IMR-90 (cell line): Measurements from ENCODE around the gene TGM5. TPM values are rescaled to one million over a fixed set of nuclear protein-coding genes. Genes with fewer than 3 reads are reported as not detected.

Experiments used
- ATAC-seq: fragments of 200-7000 bp; cut with Tn5 transposase; 2 replicates; pipeline ENCODE4 v1.9.1; 2020; ENCODE audit warnings: low read depth, mild to moderate bottlenecking, moderate library complexity
- BruUV-seq: library from RNA; stranded (reverse); fragments of 400-500 nt; replicated peaks from 2 replicates; lab custom pipeline; 2021; lab: Mats Ljungman, UMichigan
- CTCF ChIA-PET: fragments of 300-600 bp; formaldehyde crosslinking; extraction: SDS; loops from one replicate; lab custom pipeline; 2021; ENCODE audit warnings: antibody characterized with exemption; lab: Yijun Ruan, JAX
- POLR2A ChIA-PET: fragments of 300-600 bp; sonication (Branson Sonifier 250); formaldehyde crosslinking; loops from one replicate; lab custom pipeline; 2022; ENCODE audit warnings: antibody characterized with exemption; ENCODE audit not compliant: unreplicated experiment; lab: Charles Lee
- DNase-seq: peaks from one replicate; pipeline ENCODE4 v3.0.0; 2013
- H2AFZ ChIP-seq: replicated peaks from 2 replicates; pipeline ENCODE3; 2013; ENCODE audit warnings: low read length, mild to moderate bottlenecking; ENCODE audit not compliant: poor library complexity
- H2AK5ac ChIP-seq: 2 replicates; pipeline ENCODE4 v1.6.1; 2013; ENCODE audit warnings: low read depth, low read length, inconsistent platforms
- H2AK9ac ChIP-seq: replicated peaks from 2 replicates; pipeline ENCODE3; 2013; ENCODE audit warnings: mild to moderate bottlenecking, low read depth, low read length, moderate library complexity; ENCODE audit not compliant: poor library complexity
- H2BK120ac ChIP-seq: 2 replicates; pipeline ENCODE4 v1.6.1; 2013; ENCODE audit warnings: low read depth, low read length, inconsistent platforms
- H2BK15ac ChIP-seq: 3 replicates; pipeline ENCODE4 v1.6.1; 2013; ENCODE audit warnings: low read depth, low read length, inconsistent platforms
- H2BK20ac ChIP-seq: 2 replicates; pipeline ENCODE4 v1.6.1; 2013; ENCODE audit warnings: low read depth, mild to moderate bottlenecking, inconsistent platforms, low read length, moderate library complexity
- H2BK5ac ChIP-seq: 2 replicates; pipeline ENCODE4 v1.6.1; 2013; ENCODE audit warnings: mild to moderate bottlenecking, low read depth, low read length, inconsistent platforms; ENCODE audit not compliant: poor library complexity, severe bottlenecking
- H3K14ac ChIP-seq: replicated peaks from 2 replicates; pipeline ENCODE4 v1.6.1; 2013; ENCODE audit warnings: low read depth, low read length, inconsistent platforms
- H3K18ac ChIP-seq: 2 replicates; pipeline ENCODE4 v1.6.1; 2013; ENCODE audit warnings: low read depth, low read length, control low read depth
- H3K23ac ChIP-seq: 2 replicates; pipeline ENCODE4 v1.6.1; 2013; ENCODE audit warnings: low read depth, low read length, inconsistent platforms
- H3K27ac ChIP-seq: 2 replicates; pipeline ENCODE4 v1.5.1; 2013; ENCODE audit warnings: mild to moderate bottlenecking, control low read depth, low read length; ENCODE audit not compliant: insufficient read depth
- H3K27me3 ChIP-seq: 2 replicates; pipeline ENCODE4 v1.6.1; 2013; ENCODE audit warnings: low read length; ENCODE audit not compliant: control insufficient read depth, insufficient read depth
- H3K36me3 ChIP-seq: 2 replicates; pipeline ENCODE4 v1.6.1; 2013; ENCODE audit warnings: low read length, mixed read lengths; ENCODE audit not compliant: control insufficient read depth, insufficient read depth
- H3K4ac ChIP-seq: 2 replicates; pipeline ENCODE4 v1.6.1; 2013; ENCODE audit warnings: low read depth, low read length, inconsistent platforms
- H3K4me1 ChIP-seq: 2 replicates; pipeline ENCODE4 v1.6.1; 2013; ENCODE audit warnings: low read length, mixed read lengths; ENCODE audit not compliant: control insufficient read depth, insufficient read depth
- H3K4me2 ChIP-seq: 2 replicates; pipeline ENCODE4 v1.6.1; 2013; ENCODE audit warnings: low read depth, mild to moderate bottlenecking, control low read depth, low read length, moderate library complexity
- H3K4me3 ChIP-seq: 2 replicates; pipeline ENCODE4 v1.5.1; 2013; ENCODE audit warnings: low read depth, mild to moderate bottlenecking, control low read depth, low read length, moderate library complexity; ENCODE audit not compliant: insufficient read depth
- H3K56ac ChIP-seq: 2 replicates; pipeline ENCODE4 v1.6.1; 2013; ENCODE audit warnings: low read length, inconsistent platforms; ENCODE audit not compliant: insufficient read depth; ENCODE audit errors: extremely low read depth
- H3K79me1 ChIP-seq, 2 experiments: 2 replicates each; pipeline ENCODE4 v1.6.1; 2013; ENCODE audit warnings: low read length in 2 of 2, inconsistent platforms in 1 of 2, low read depth in 1 of 2
- H3K9ac ChIP-seq: 2 replicates; pipeline ENCODE4 v1.6.1; 2013; ENCODE audit warnings: low read depth, low read length, control low read depth
- H3K9me1 ChIP-seq: 2 replicates; pipeline ENCODE4 v1.6.1; 2013; ENCODE audit warnings: low read length, inconsistent platforms; ENCODE audit not compliant: insufficient read depth
- H3K9me3 ChIP-seq: 2 replicates; pipeline ENCODE4 v1.6.1; 2013; ENCODE audit warnings: low read length; ENCODE audit not compliant: control insufficient read depth, insufficient read depth
- H4K20me1 ChIP-seq: 2 replicates; pipeline ENCODE4 v1.6.1; 2013; ENCODE audit warnings: low read length, inconsistent platforms; ENCODE audit not compliant: insufficient read depth
- H4K5ac ChIP-seq: 2 replicates; pipeline ENCODE4 v1.6.1; 2013; ENCODE audit warnings: mild to moderate bottlenecking, low read depth, low read length, control low read depth
- H4K8ac ChIP-seq, 2 experiments: 2 replicates each; pipeline ENCODE4 v1.6.1; 2013; ENCODE audit warnings: low read depth in 2 of 2, low read length in 2 of 2, control low read depth in 1 of 2, inconsistent platforms in 1 of 2
- H4K91ac ChIP-seq: 2 replicates; pipeline ENCODE4 v1.6.1; 2013; ENCODE audit warnings: low read depth, low read length, inconsistent platforms; ENCODE audit not compliant: insufficient read depth
- CHD1 ChIP-seq: IDR thresholded peaks from 2 replicates; pipeline ENCODE4 v1.6.1; 2012; ENCODE audit warnings: low read depth, low read length, improper control_type of control experiment
- MAFK ChIP-seq: IDR thresholded peaks from 2 replicates; pipeline ENCODE4 v1.6.1; 2012; ENCODE audit warnings: low read depth, low read length, improper control_type of control experiment
- MAZ ChIP-seq: IDR thresholded peaks from 2 replicates; pipeline ENCODE4 v1.6.1; 2012; ENCODE audit warnings: low read depth, mild to moderate bottlenecking, low read length, improper control_type of control experiment, moderate library complexity, borderline replicate concordance
- MXI1 ChIP-seq: IDR thresholded peaks from 2 replicates; pipeline ENCODE4 v1.6.1; 2012; ENCODE audit warnings: low read depth, mild to moderate bottlenecking, low read length, moderate library complexity, borderline replicate concordance
- NFE2L2 ChIP-seq: fragments of 150-350 bp; IDR thresholded peaks from 2 replicates; pipeline ENCODE4 v1.6.1; 2016; ENCODE audit warnings: low read depth, mild to moderate bottlenecking, low read length
- RAD21 ChIP-seq: IDR thresholded peaks from 2 replicates; pipeline ENCODE4 v1.6.1; 2012; ENCODE audit warnings: low read length, improper control_type of control experiment
- RCOR1 ChIP-seq: IDR thresholded peaks from 2 replicates; pipeline ENCODE4 v1.6.1; 2012; ENCODE audit warnings: mild to moderate bottlenecking, low read length, improper control_type of control experiment; ENCODE audit not compliant: insufficient replicate concordance
- WGBS, 2 experiments: methylation state at CpG; one replicate each; pipeline versions ENCODE4 v1.1.5 to v1.1.7; 2013; ENCODE audit warnings: missing lambda C conversion rate in 2 of 2; ENCODE audit not compliant: insufficient read length in 1 of 2; ENCODE audit errors: extremely low coverage in 2 of 2; 5-methylcytosine and 5-hydroxymethylcytosine counted together
- dilution Hi-C: fragments of 300-500 bp; cut with HindIII; formaldehyde crosslinking; loops from one replicate; pipeline ENCODE4 v1.14.3; 2018; ENCODE audit warnings: low sequenced_read_pairs; ENCODE audit not compliant: unreplicated experiment
- in situ Hi-C: fragments of 300-500 bp; cut with MboI; formaldehyde crosslinking; loops from 3 replicates; pipeline ENCODE4 v1.14.3; 2019; ENCODE audit warnings: low sequenced_read_pairs, inconsistent platforms, mixed read lengths
- intact Hi-C: fragments of 100-400 bp; cut with micrococcal nuclease; formaldehyde crosslinking; loops from 2 replicates; pipeline ENCODE4 v1.10.0; 2022
- polyA plus RNA-seq, 3 experiments: library from polyadenylated mRNA; depleted of rRNA; stranded (reverse); fragments of >200 nt; gene quantifications; 2 replicates each; pipeline ENCODE4 v1.2.3, GENCODE V29; 2012; ENCODE audit warnings: low replicate concordance in 1 of 3
- total RNA-seq: library from RNA; depleted of rRNA; stranded (reverse); fragments of >200 nt; gene quantifications from 2 replicates; pipeline ENCODE4 v1.2.3, GENCODE V29; 2012
- TF ChIP-seq, protein P1 (sequence below): conservative IDR thresholded peaks from 2 replicates; pipeline ENCODE4 v1.5.1; 2012; ENCODE audit warnings: mild to moderate bottlenecking, low read depth, low read length, improper control_type of control experiment
- TF ChIP-seq, protein P2 (sequence below): fragments of 150-350 bp; IDR thresholded peaks from 2 replicates; pipeline ENCODE4 v1.6.1; 2016; ENCODE audit warnings: low read depth, mild to moderate bottlenecking, low read length, moderate library complexity, borderline replicate concordance

TGM5 gene
- total and polyA plus RNA-seq, 2 of the 4 experiments (the other 2 are of a cell fraction), result not detected

DNA sequence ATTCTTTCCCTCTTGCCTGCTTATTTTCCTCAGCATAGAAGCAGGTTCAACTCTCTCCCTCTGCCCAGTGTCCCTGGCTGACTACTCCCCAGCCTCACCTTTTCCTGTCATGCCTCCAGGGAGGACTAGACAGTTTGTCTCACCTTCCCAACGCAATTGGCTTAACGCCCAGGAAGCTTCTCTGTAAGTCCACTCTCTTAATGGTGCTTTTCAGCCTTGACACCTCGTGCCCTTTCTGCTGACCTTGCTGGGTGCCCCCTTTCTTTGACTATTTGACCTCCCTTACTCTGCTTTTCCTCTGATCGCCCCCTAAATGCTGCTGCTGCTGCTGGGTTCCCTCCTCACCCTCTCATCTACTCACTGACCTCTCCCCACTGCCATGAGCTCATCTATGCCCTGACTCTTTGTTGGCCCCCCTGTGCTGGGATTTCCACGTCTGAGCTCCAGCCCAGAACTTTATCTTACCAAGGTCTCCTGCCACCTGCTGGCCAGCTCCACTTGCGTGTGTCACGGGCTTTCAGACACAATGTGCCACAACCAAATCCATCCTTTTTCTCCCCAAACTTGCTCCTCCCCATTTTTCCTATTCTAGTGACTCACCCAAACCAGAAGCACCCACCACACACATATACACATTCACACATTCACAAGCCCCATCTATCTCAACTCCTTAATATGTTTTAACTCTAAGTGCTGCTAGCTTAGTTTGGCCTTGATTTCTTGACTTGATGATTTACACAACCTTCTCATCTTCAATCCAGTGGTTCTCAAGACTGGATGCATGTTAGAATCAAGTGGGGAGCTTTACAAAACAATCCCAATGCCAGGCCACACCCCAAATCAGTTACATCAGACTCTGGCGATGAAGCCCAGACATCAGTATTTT lies 62.5 kb downstream of the TGM5 start (continued):
- TF ChIP-seq, protein P1, sequence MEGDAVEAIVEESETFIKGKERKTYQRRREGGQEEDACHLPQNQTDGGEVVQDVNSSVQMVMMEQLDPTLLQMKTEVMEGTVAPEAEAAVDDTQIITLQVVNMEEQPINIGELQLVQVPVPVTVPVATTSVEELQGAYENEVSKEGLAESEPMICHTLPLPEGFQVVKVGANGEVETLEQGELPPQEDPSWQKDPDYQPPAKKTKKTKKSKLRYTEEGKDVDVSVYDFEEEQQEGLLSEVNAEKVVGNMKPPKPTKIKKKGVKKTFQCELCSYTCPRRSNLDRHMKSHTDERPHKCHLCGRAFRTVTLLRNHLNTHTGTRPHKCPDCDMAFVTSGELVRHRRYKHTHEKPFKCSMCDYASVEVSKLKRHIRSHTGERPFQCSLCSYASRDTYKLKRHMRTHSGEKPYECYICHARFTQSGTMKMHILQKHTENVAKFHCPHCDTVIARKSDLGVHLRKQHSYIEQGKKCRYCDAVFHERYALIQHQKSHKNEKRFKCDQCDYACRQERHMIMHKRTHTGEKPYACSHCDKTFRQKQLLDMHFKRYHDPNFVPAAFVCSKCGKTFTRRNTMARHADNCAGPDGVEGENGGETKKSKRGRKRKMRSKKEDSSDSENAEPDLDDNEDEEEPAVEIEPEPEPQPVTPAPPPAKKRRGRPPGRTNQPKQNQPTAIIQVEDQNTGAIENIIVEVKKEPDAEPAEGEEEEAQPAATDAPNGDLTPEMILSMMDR, result peak; percentile 67

DNA sequence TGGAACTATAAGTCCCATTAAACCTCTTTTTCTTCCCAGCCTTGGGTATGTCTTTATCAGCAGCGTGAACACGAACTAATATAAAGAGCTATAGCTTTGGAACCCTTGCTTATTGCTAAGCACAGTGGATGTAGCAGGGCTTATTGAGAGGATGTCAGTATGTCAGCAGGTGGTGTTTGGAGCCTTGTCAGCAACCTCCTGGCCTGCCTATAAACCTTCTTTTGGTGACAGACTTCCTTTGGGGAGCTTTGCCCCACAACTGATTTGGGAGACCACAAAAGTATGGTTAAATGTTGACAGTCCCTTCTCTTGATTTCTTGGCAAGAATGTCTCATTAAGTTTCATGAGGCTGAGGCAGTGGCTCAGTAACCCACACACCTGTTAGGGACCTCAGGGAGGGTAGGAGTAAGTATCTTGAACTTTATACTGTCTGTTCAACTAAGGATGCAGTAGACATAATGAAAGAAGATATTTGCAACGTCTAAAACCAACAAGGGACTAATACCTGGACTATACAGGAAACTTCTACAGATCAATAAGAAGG lies 66.7 kb downstream of the TGM5 start:
- Histone ChIP-seq H3K79me1 (no peaks in the 10 kb centered on the region), H3K27ac (no peak overlapping the region), H2BK5ac (no peak overlapping the region), H4K8ac (no peak overlapping the region), H3K9me3 (peaks cover 2% of the 10 kb centered on the region; the same call in 1 of the 2 replicates), H3K4me1 (no peaks in the 10 kb centered on the region; the same call in 1 of the 2 replicates), H3K4me3 (no peak overlapping the region), H2AK5ac (no peak overlapping the region), H4K5ac (no peak overlapping the region), H3K9me1 (no peaks in the 10 kb centered on the region), H3K14ac (no peak overlapping the region), H2BK120ac (no peak overlapping the region), H2BK15ac (no peak overlapping the region), H2AFZ (no peak overlapping the region), H2AK9ac (no peak overlapping the region), H3K27me3 (peaks cover 13% of the 10 kb centered on the region), H2BK20ac (no peak overlapping the region), H4K91ac (no peak overlapping the region), H3K56ac (no peak overlapping the region), H3K18ac (no peak overlapping the region), H3K4me2 (no peak overlapping the region), H3K9ac (no peak overlapping the region), H3K23ac (no peak overlapping the region), H4K20me1 (no peaks in the 10 kb centered on the region), H3K36me3 (peaks cover 9% of the 10 kb centered on the region), H3K4ac (no peak overlapping the region)
- ChIA-PET CTCF (interaction anchor here (0.7 kb wide), 1 partner anchor 446 kb away, joined by 6 read pairs; no protein-coding TSS in a partner anchor), POLR2A (no interaction called here)
- DNase-seq (no peak), ATAC-seq (no peak)
- dilution Hi-C loops, result no loop called here
- WGBS, 2 experiments, result no CpG with 5 or more reads among the region's 3 CpGs
- intact Hi-C loops, result no loop called here
- in situ Hi-C loops, result no loop called here
- BruUV-seq, result no TSS peak
- TF ChIP-seq MAFK (no peak), RCOR1 (no peak), MAZ (no peak), RAD21 (no peak), MXI1 (no peak), CHD1 (no peak), NFE2L2 (no peak)
- TF ChIP-seq, protein P1, result no peak
- TF ChIP-seq, protein P2, sequence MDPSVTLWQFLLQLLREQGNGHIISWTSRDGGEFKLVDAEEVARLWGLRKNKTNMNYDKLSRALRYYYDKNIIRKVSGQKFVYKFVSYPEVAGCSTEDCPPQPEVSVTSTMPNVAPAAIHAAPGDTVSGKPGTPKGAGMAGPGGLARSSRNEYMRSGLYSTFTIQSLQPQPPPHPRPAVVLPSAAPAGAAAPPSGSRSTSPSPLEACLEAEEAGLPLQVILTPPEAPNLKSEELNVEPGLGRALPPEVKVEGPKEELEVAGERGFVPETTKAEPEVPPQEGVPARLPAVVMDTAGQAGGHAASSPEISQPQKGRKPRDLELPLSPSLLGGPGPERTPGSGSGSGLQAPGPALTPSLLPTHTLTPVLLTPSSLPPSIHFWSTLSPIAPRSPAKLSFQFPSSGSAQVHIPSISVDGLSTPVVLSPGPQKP, result no peak
